Smooth muscle cell (in vitro differentiated cells): ENCODE results near the gene INTS7. TPM values are rescaled to one million over a fixed set of nuclear protein-coding genes. Genes with fewer than 3 reads are reported as not detected.

Source experiments
- DNase-seq: peaks from one replicate; lab custom pipeline; 2025; ENCODE audit not compliant: unreplicated experiment; lab: John Stamatoyannopoulos, UW
- H2AFZ ChIP-seq: fragments of 200-600 bp; sonication (generic); 2 replicates; pipeline ENCODE4 v1.6.0; 2016; ENCODE audit warnings: antibody characterized with exemption, low read depth, mild to moderate bottlenecking
- H3F3A ChIP-seq: fragments of 200-600 bp; sonication (generic); 2 replicates; pipeline ENCODE4 v1.6.0; 2017; ENCODE audit warnings: antibody characterized with exemption, low read depth
- H3K27ac ChIP-seq: fragments of 200-600 bp; sonication (generic); 2 replicates; pipeline ENCODE4 v1.5.1; 2016; ENCODE audit warnings: low read depth, mild to moderate bottlenecking
- H3K27me3 ChIP-seq: fragments of 200-600 bp; sonication (generic); 2 replicates; pipeline ENCODE4 v1.6.1; 2016; ENCODE audit warnings: low read depth, mild to moderate bottlenecking
- H3K36me3 ChIP-seq: fragments of 200-600 bp; sonication (generic); 2 replicates; pipeline ENCODE4 v1.5.1; 2016; ENCODE audit warnings: low read depth
- H3K4me1 ChIP-seq: fragments of 200-600 bp; sonication (generic); 2 replicates; pipeline ENCODE4 v1.5.1; 2016; ENCODE audit warnings: low read depth
- H3K4me2 ChIP-seq: fragments of 200-600 bp; sonication (generic); 2 replicates; pipeline ENCODE4 v1.6.0; 2016; ENCODE audit warnings: mild to moderate bottlenecking
- H3K4me3 ChIP-seq: fragments of 200-600 bp; sonication (generic); 2 replicates; pipeline ENCODE4 v1.5.1; 2016; ENCODE audit warnings: mild to moderate bottlenecking
- H3K79me2 ChIP-seq: fragments of 200-600 bp; sonication (generic); 2 replicates; pipeline ENCODE4 v1.6.0; 2016; ENCODE audit warnings: low read depth, mild to moderate bottlenecking
- H3K9ac ChIP-seq: fragments of 200-600 bp; sonication (generic); 2 replicates; pipeline ENCODE4 v1.6.0; 2016; ENCODE audit warnings: low read depth
- H3K9me3 ChIP-seq: fragments of 200-600 bp; sonication (generic); replicated peaks from 2 replicates; pipeline ENCODE4 v1.5.1; 2016; ENCODE audit warnings: low read depth
- H4K20me1 ChIP-seq: fragments of 200-600 bp; sonication (generic); 2 replicates; pipeline ENCODE4 v1.6.0; 2016; ENCODE audit warnings: low read depth
- WGBS: methylation state at CpG from one replicate; pipeline ENCODE4 v1.1.7; 2016; ENCODE audit warnings: low lambda C conversion rate; 5-methylcytosine and 5-hydroxymethylcytosine counted together
- polyA plus RNA-seq: library from polyadenylated mRNA; unstranded; fragments of >200 nt; fragmentation: Nextera tagmentation; extraction: Ambion mirVana; gene quantifications from 2 replicates; pipeline ENCODE4 v1.2.1, GENCODE V29; 2016
- total RNA-seq: library from RNA; depleted of rRNA; stranded (reverse); fragments of >200 nt; gene quantifications from 2 replicates; pipeline ENCODE4 v1.2.3, GENCODE V29; 2014
- TF ChIP-seq, protein P1 (sequence below): fragments of 200-600 bp; sonication (generic); IDR thresholded peaks from 2 replicates; pipeline ENCODE4 v1.5.1; 2017; ENCODE audit warnings: borderline replicate concordance, mild to moderate bottlenecking, antibody characterized with exemption; ENCODE audit not compliant: insufficient read depth, poor library complexity, severe bottlenecking

The INTS7 gene, protein sequence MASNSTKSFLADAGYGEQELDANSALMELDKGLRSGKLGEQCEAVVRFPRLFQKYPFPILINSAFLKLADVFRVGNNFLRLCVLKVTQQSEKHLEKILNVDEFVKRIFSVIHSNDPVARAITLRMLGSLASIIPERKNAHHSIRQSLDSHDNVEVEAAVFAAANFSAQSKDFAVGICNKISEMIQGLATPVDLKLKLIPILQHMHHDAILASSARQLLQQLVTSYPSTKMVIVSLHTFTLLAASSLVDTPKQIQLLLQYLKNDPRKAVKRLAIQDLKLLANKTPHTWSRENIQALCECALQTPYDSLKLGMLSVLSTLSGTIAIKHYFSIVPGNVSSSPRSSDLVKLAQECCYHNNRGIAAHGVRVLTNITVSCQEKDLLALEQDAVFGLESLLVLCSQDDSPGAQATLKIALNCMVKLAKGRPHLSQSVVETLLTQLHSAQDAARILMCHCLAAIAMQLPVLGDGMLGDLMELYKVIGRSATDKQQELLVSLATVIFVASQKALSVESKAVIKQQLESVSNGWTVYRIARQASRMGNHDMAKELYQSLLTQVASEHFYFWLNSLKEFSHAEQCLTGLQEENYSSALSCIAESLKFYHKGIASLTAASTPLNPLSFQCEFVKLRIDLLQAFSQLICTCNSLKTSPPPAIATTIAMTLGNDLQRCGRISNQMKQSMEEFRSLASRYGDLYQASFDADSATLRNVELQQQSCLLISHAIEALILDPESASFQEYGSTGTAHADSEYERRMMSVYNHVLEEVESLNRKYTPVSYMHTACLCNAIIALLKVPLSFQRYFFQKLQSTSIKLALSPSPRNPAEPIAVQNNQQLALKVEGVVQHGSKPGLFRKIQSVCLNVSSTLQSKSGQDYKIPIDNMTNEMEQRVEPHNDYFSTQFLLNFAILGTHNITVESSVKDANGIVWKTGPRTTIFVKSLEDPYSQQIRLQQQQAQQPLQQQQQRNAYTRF
- 7.6 and 9.5 TPM in 2 replicates for total RNA-seq
- polyA plus RNA-seq = 5.9 and 8.2 TPM in 2 replicates

DNA sequence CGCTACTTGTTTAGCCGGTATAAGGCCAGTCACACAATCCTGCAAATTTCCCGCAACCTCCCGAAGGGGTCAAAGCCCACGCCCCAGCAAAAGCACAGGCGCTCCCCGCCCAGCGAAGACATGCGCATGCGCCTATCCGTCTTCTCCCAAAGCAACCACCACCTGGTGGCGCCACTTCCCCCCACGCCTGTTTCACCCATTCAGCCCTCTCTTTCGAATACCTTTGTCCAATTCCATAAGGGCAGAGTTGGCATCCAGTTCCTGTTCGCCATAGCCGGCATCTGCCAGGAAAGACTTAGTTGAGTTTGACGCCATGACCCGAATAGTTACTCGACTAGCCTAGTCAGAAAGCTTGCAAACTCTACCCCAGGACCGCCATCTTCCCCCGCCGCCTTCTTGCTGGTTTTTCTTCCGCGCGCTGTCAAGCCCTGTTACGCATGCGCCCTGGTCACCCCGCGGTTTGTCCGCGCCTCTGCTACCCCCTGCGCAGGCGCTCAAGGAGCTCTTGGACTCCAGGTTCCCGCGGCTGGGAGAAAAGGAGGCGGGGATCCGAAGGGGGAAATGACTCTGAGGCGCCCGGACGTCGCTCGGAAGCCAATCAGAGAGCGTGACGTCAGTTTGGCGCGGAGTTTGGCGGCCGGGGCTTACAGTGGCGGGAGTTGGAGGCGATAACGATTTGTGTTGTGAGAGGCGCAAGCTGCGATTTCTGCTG, at the start of gene INTS7, which contains the start of gene DTL:
Gene INTS7 (minus strand): TSS at position 435 of the 712 bp plus-strand sequence. CDS start 120 bp downstream, at position 315.
Gene DTL (plus strand): TSS at position 626 of the 712 bp plus-strand sequence. CDS start 143 bp downstream, outside the sequence.
- Histone ChIP-seq H3K4me2 (peak within 1 kb of the TSS; percentile 92), H3F3A (no peaks in the 10 kb centered on the region), H3K27ac (peak within 1 kb of the TSS; percentile 62), H3K9me3 (no peaks in the 10 kb centered on the region), H2AFZ (peak within 1 kb of the TSS; percentile 99), H3K9ac (peak within 1 kb of the TSS; percentile 75), H3K4me1 (peaks cover 28% of the 10 kb centered on the region), H3K36me3 (no peaks in the 10 kb centered on the region), H3K79me2 (peaks cover 60% of the 10 kb centered on the region), H3K27me3 (no peaks in the 10 kb centered on the region), H4K20me1 (peaks cover 4% of the 10 kb centered on the region), H3K4me3 (peak within 1 kb of the TSS; percentile 86)
- WGBS = under 1% methylated on average over 53 of the region's 53 CpGs
- TF ChIP-seq, protein P1, sequence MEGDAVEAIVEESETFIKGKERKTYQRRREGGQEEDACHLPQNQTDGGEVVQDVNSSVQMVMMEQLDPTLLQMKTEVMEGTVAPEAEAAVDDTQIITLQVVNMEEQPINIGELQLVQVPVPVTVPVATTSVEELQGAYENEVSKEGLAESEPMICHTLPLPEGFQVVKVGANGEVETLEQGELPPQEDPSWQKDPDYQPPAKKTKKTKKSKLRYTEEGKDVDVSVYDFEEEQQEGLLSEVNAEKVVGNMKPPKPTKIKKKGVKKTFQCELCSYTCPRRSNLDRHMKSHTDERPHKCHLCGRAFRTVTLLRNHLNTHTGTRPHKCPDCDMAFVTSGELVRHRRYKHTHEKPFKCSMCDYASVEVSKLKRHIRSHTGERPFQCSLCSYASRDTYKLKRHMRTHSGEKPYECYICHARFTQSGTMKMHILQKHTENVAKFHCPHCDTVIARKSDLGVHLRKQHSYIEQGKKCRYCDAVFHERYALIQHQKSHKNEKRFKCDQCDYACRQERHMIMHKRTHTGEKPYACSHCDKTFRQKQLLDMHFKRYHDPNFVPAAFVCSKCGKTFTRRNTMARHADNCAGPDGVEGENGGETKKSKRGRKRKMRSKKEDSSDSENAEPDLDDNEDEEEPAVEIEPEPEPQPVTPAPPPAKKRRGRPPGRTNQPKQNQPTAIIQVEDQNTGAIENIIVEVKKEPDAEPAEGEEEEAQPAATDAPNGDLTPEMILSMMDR = peak; percentile 79
- DNase-seq = peak; percentile 98

DNA sequence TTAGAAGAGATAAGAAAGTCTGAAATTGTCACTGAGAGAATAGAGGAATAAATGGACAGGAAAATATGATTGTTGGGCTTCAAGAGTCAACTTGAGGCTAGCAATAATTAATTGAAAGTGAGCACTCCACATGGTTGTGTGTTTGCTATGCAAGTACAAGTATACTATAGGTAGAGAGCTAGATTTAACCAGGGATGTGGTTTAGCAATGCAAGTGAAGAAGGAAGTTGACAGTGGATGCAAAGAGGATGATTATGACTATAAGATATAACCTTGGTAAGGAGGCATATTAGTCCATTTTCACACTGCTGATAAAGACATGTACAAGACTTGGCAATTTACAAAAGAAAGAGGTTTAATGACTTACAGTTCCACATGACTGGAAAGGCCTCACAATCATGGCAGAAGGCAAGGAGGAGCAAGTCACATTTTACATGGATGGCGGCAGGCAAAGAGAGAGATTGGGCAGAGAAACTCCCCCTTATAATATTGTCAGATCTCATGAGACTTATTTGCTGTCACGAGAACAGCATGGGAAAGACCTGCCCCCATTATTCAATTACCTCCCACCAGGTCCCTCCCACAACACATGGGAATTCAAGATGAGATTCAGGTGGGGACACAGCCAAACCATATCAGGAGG, 47.5 kb upstream of the INTS7 start:
- Histone ChIP-seq H2AFZ (no peak overlapping the region), H3K4me1 (no peaks in the 10 kb centered on the region), H3K4me2 (no peak overlapping the region), H4K20me1 (no peaks in the 10 kb centered on the region), H3K27ac (no peak overlapping the region), H3K4me3 (no peak overlapping the region), H3F3A (no peaks in the 10 kb centered on the region), H3K79me2 (no peaks in the 10 kb centered on the region), H3K27me3 (no peaks in the 10 kb centered on the region), H3K9me3 (no peaks in the 10 kb centered on the region), H3K36me3 (no peaks in the 10 kb centered on the region), H3K9ac (no peak overlapping the region)
- WGBS = 100% methylated on average over 2 of the region's 2 CpGs
- DNase-seq = no peak
- TF ChIP-seq, protein P1 = no peak

DNA sequence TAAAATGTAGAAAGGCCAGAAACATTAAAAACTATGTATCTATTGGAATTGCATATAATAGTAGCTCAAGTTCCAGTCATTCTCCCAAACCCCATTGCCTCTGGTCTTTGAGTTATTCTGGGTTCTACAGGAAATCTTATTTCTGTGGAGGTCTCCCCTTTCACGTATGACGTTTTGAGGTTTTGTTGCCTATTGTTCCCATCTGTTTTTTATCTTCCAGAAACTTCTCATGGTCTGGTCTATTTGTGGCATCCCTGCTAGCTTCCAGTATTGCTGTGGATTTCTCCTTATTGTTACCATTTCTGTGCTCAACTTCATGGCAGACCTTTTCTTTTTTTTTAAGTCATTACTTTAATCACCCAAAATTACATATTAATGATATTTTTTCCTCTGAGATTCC, 43.5 kb upstream of the INTS7 start:
- Histone ChIP-seq H3K4me2 (no peak overlapping the region), H3K27me3 (no peaks in the 10 kb centered on the region), H3F3A (no peaks in the 10 kb centered on the region), H3K36me3 (no peaks in the 10 kb centered on the region), H3K4me1 (no peaks in the 10 kb centered on the region), H4K20me1 (no peaks in the 10 kb centered on the region), H2AFZ (no peak overlapping the region), H3K9ac (no peak overlapping the region), H3K27ac (no peak overlapping the region), H3K4me3 (no peak overlapping the region), H3K9me3 (no peaks in the 10 kb centered on the region), H3K79me2 (no peaks in the 10 kb centered on the region)
- TF ChIP-seq, protein P1 = no peak
- 95% methylated on average over 2 of the region's 2 CpGs for WGBS
- DNase-seq = no peak
